ENCODE data around the gene ZFPL1.
"Not testable (repeated sequence)": the region's sequence is repeated elsewhere in the genome, so short reads cannot be mapped to it uniquely, and the experiment has no call there.

The ZFPL1 gene

GRCh38 chr11:65115361-65116082, 31.5 kb downstream of the ZFPL1 start:
- no peak for DNase-seq

- DNase-seq, result peak in 1 of 2 experiments; percentile 31
Observed at GRCh38 chr11:65116370-65117205, 32.6 kb downstream of the ZFPL1 start.

GRCh38 chr11:65117206-65118096, 33.4 kb downstream of the ZFPL1 start, which contains the start of gene ZNHIT2:
Gene ZNHIT2, minus strand, starts transcription at chr11:65117701. Its CDS starts 48 bp downstream, at chr11:65117653.
- peak; percentile 97 to 98 for DNase-seq

GRCh38 chr11:65118097-65118837, 34.2 kb downstream of the ZFPL1 start:
- no peak for DNase-seq

- DNase-seq, result not testable (repeated sequence)
Observed at GRCh38 chr11:65118891-65119669, 35.1 kb downstream of the ZFPL1 start.

- no peak for DNase-seq
Observed at GRCh38 chr11:65119670-65119995, 35.6 kb downstream of the ZFPL1 start.

GRCh38 chr11:65120831-65121230, 36.8 kb downstream of the ZFPL1 start:
- DNase-seq, result no peak

GRCh38 chr11:65121447-65121864, 37.4 kb downstream of the ZFPL1 start:
- no peak for DNase-seq

- peak; percentile 94 to 97 for DNase-seq
Observed at GRCh38 chr11:65121865-65122696, 38.1 kb downstream of the ZFPL1 start, which contains the start of the genes FAU and MRPL49. Gene FAU, minus strand, starts transcription at chr11:65122134. Its CDS starts 321 bp downstream, at chr11:65121813. Gene MRPL49, plus strand, starts transcription at chr11:65122321. Its CDS starts 26 bp downstream, at chr11:65122347.

GRCh38 chr11:65124480-65125196, 40.6 kb downstream of the ZFPL1 start:
- DNase-seq, result no peak

- no peak for DNase-seq
Observed at GRCh38 chr11:65125197-65126056, 41.4 kb downstream of the ZFPL1 start.

- no peak for DNase-seq
Observed at GRCh38 chr11:65126624-65127274, 42.7 kb downstream of the ZFPL1 start.

- DNase-seq, result no peak
Observed at GRCh38 chr11:65127473-65128181, 43.6 kb downstream of the ZFPL1 start.

GRCh38 chr11:65128182-65129145, 44.4 kb downstream of the ZFPL1 start:
- DNase-seq, result no peak

- DNase-seq, result no peak
Observed at GRCh38 chr11:65129649-65130441, 45.8 kb downstream of the ZFPL1 start.

All from SHP77 (cell line).